ENCODE results near the gene ACVR1C.

GRCh38 chr2:157606534-157606933, 22.1 kb downstream of the ACVR1C start:
- TF ChIP-seq CTCF (IDR thresholded peaks at IDR 0.05) (no peak), POLR2A (IDR thresholded peaks at IDR 0.05) (no peak)

All from esophagus squamous epithelium (tissue), 4 donors.